Fibroblast of mammary gland (primary cell): ENCODE measurements around the gene SESN1.

Experiments used
- DNase-seq: peaks from one replicate; pipeline ENCODE4 v3.0.0-alpha.2; 2010; ENCODE audit warnings: low read depth
- H3K4me3 ChIP-seq: 2 replicates; pipeline ENCODE4 v1.5.1; 2011; ENCODE audit warnings: low read depth, mild to moderate bottlenecking, low read length, moderate library complexity; ENCODE audit not compliant: control insufficient read depth
- CTCF ChIP-seq: conservative IDR thresholded peaks from 2 replicates; pipeline ENCODE4 v1.5.1; 2011; ENCODE audit warnings: low read depth, low read length, inconsistent platforms; ENCODE audit not compliant: control insufficient read depth, insufficient read depth

SESN1 gene

GRCh38 chr6:109002882-109003281, 91.8 kb downstream of the SESN1 start:
- no peak for DNase-seq
- no peak for TF ChIP-seq CTCF
- no peak overlapping the region for H3K4me3 ChIP-seq

GRCh38 chr6:109002051-109002697, 92.5 kb downstream of the SESN1 start:
- DNase-seq = peak; percentile 97
- H3K4me3 ChIP-seq = no peak overlapping the region
- no peak for TF ChIP-seq CTCF

- DNase-seq = no peak
- TF ChIP-seq CTCF = no peak
- no peak overlapping the region for H3K4me3 ChIP-seq
These were observed 93.3 kb downstream of the SESN1 start for GRCh38 chr6:109001291-109001894.

- DNase-seq = peak; percentile 51
- no peak overlapping the region for H3K4me3 ChIP-seq
- TF ChIP-seq CTCF = no peak
These were observed 94.4 kb downstream of the SESN1 start for GRCh38 chr6:109000289-109000688.

- no peak for TF ChIP-seq CTCF
- no peak for DNase-seq
These were observed 95.2 kb downstream of the SESN1 start for GRCh38 chr6:108999428-108999827.

GRCh38 chr6:108998485-108998884, 96.2 kb downstream of the SESN1 start:
- no peak for TF ChIP-seq CTCF
- DNase-seq = no peak
- H3K4me3 ChIP-seq = no peak overlapping the region

More at GRCh38 chr6:108999428-108999827, 95.2 kb downstream of the SESN1 start:
- no peak overlapping the region for H3K4me3 ChIP-seq
